SK-N-MC (cell line): Measurements from ENCODE around the gene SCTR.

Experiments used
- EZH2 ChIP-seq: fragments of 200-600 bp; sonication (generic); IDR thresholded peaks from one replicate; pipeline ENCODE4 v1.6.1; 2017; ENCODE audit warnings: antibody characterized with exemption
- FOXP2 ChIP-seq: optimal IDR thresholded peaks from 2 replicates; pipeline ENCODE3; 2011; ENCODE audit warnings: mild to moderate bottlenecking, moderate library complexity; ENCODE audit not compliant: insufficient read depth; ENCODE audit errors: extremely low read length, control extremely low read depth
- POLR2AphosphoS5 ChIP-seq: IDR thresholded peaks from 2 replicates; pipeline ENCODE4 v1.6.1; 2012; ENCODE audit warnings: mild to moderate bottlenecking, low read depth, low read length, borderline replicate concordance

GRCh38 chr2:119525614-119526013 lies 1.3 kb upstream of the SCTR start:
- TF ChIP-seq POLR2AphosphoS5 (no peak; the same call in 1 of the 2 replicates), EZH2 (no peak), FOXP2 (no peak)
